Duodenal mucosa (tissue), 2 donors: ENCODE measurements around the gene FOSL2.
A peak's percentile ranks its signal among the peaks of the same experiment; 100 is the strongest.

Experiments
- H3K27ac ChIP-seq: one replicate; pipeline ENCODE4 v1.7.0; 2013; ENCODE audit warnings: low read depth, low read length
- H3K27me3 ChIP-seq, 2 donors: one replicate each; pipeline ENCODE4 v1.7.0; 2013; ENCODE audit warnings: low read length in 2 of 2, control low read depth in 1 of 2; ENCODE audit not compliant: insufficient read depth in 2 of 2, control insufficient read depth in 1 of 2
- H3K36me3 ChIP-seq, 2 donors: one replicate each; pipeline ENCODE4 v1.7.0; 2013; ENCODE audit warnings: low read length in 2 of 2, control low read depth in 1 of 2; ENCODE audit not compliant: insufficient read depth in 2 of 2, control insufficient read depth in 1 of 2
- H3K4me1 ChIP-seq, 2 donors: one replicate each; pipeline ENCODE4 v1.7.0; 2013; ENCODE audit warnings: low read length in 2 of 2, control low read depth in 1 of 2; ENCODE audit not compliant: insufficient read depth in 2 of 2, control insufficient read depth in 1 of 2
- H3K4me3 ChIP-seq, 2 donors: one replicate each; pipeline ENCODE4 v1.7.0; 2013; ENCODE audit warnings: low read length in 2 of 2, low read depth in 1 of 2
- H3K9ac ChIP-seq, 2 donors: one replicate each; pipeline ENCODE4 v1.7.0; 2013; ENCODE audit warnings: low read length in 2 of 2, low read depth in 1 of 2
- H3K9me3 ChIP-seq, 2 donors: one replicate each; pipeline ENCODE4 v1.7.0; 2013; ENCODE audit warnings: low read length in 2 of 2, control low read depth in 1 of 2; ENCODE audit not compliant: control insufficient read depth in 1 of 2

Gene FOSL2

DNA sequence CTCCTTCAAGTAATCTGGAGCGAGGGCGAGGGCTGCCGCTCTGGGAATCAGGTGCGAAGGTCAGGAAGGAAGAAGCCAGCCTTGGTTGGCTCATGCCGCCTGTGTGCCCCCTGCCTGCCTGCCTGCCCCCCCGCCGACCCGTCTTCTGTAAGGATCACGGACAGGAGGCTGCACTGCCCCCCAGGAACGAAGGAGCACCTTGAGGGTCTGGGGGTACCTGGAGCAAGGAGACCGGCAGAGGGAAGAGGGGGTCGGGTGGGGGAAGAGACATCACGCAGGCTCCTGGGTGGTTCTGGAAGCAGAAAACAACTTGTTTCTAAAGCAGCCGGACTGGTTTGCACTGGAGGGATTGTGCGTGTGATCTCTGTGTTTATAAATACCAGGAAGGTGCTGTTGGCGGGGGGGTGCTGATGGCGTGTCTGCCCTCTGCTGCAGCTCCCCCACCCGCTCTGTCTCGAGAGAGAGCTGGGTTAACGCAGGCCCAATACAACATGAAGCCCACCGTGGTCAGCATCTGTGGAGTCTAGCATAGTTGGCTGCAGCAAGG lies 1.7 kb downstream of the FOSL2 start:
- Histone ChIP-seq H3K4me3 (peak overlapping the region; percentile 85 to 87), H3K27ac (peak overlapping the region; percentile 99), H3K9ac (peak overlapping the region; percentile 81 to 100), H3K27me3 (no peaks in the 10 kb centered on the region), H3K9me3 (no peaks in the 10 kb centered on the region), H3K4me1 (peaks cover 39 to 41% of the 10 kb centered on the region in 2 donors), H3K36me3 (peaks cover 9 to 18% of the 10 kb centered on the region in 2 donors)

DNA sequence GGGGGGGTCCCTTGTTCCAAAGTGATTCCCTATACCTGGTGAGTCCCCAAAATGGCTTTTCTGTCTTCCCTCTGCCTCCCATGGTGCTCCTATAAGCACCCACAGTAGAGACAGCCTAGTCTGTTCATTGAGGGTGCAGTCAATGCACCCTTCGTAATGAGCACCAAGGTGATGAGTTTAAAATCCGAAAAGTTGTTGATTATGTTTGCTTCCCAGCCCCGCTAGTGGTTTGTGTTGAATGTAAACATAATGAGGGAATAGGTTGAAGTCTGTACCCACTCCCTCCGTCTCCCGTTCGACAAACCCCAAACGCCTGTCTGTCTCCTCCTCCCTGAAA lies 2.3 kb downstream of the FOSL2 start:
- Histone ChIP-seq H3K9ac (peak overlapping the region; percentile 81 to 100), H3K27me3 (no peaks in the 10 kb centered on the region), H3K27ac (peak overlapping the region; percentile 99), H3K9me3 (no peaks in the 10 kb centered on the region), H3K36me3 (peaks cover 9 to 21% of the 10 kb centered on the region in 2 donors), H3K4me1 (peaks cover 39 to 41% of the 10 kb centered on the region in 2 donors), H3K4me3 (peak overlapping the region; percentile 85 to 87)

DNA sequence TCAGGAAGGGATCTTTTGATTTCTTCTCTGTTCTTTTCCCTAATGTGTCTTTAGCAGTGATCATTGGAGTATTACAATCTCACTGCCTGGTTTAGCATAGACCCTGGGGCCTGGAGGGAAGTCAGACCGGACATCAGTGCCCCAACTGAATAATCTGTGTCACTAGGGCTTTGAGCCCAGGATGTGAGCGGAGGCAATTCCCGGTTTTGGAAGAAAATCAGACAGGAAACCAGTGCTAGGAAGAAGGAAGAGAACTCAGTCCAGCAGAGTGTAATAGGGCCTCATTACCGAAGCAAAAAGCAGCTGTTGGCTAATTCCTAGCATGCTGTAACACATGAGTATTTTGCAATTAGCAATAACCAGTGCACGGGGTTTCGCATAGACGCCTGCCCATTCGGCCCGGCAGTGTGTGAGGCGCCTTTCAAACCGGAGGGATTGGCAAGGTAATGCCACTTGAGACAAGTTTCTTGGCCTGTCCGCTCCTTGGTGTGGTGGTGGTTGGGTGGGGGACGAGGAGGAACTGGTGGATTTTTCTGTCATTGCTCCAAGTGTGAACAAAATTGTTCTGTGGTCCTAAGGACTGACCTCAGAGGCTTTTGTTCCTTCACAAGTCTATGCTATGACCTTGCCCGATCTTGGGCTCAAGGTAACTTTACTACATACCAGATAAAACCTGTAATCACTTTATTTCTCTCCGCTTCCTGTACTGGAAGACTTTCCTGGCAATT lies 2.8 kb downstream of the FOSL2 start:
- no peaks in the 10 kb centered on the region for H3K9me3 ChIP-seq
- peak overlapping the region; percentile 81 to 100 for H3K9ac ChIP-seq
- peaks cover 42 to 45% of the 10 kb centered on the region in 2 donors for H3K4me1 ChIP-seq
- H3K27me3 ChIP-seq, result no peaks in the 10 kb centered on the region
- peaks cover 9 to 26% of the 10 kb centered on the region in 2 donors for H3K36me3 ChIP-seq
- H3K27ac ChIP-seq, result peak overlapping the region; percentile 99
- peak overlapping the region; percentile 85 to 87 for H3K4me3 ChIP-seq

DNA sequence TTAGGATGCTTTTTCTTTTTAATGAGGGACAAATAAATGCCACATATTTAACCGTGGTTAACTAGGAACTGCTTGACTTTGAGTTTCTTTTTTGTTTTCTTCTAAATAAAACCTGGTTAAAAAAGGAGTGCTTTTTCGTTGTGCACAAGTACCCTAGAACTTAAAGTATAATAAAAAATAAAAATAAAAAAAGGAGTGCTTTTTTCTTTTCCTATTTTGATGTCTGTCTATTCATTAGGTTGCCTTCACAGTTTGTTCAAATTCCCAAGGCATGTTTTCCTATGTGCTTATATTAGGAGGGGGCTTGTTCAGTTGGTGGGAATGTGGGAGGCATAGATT lies 4.4 kb downstream of the FOSL2 start:
- no peaks in the 10 kb centered on the region for H3K27me3 ChIP-seq
- peaks cover 44 to 53% of the 10 kb centered on the region in 2 donors for H3K4me1 ChIP-seq
- H3K27ac ChIP-seq, result peak overlapping the region; percentile 99
- H3K4me3 ChIP-seq, result peak overlapping the region; percentile 85 to 87
- peak overlapping the region; percentile 81 to 100 for H3K9ac ChIP-seq
- peaks cover 9 to 41% of the 10 kb centered on the region in 2 donors for H3K36me3 ChIP-seq
- no peaks in the 10 kb centered on the region for H3K9me3 ChIP-seq

DNA sequence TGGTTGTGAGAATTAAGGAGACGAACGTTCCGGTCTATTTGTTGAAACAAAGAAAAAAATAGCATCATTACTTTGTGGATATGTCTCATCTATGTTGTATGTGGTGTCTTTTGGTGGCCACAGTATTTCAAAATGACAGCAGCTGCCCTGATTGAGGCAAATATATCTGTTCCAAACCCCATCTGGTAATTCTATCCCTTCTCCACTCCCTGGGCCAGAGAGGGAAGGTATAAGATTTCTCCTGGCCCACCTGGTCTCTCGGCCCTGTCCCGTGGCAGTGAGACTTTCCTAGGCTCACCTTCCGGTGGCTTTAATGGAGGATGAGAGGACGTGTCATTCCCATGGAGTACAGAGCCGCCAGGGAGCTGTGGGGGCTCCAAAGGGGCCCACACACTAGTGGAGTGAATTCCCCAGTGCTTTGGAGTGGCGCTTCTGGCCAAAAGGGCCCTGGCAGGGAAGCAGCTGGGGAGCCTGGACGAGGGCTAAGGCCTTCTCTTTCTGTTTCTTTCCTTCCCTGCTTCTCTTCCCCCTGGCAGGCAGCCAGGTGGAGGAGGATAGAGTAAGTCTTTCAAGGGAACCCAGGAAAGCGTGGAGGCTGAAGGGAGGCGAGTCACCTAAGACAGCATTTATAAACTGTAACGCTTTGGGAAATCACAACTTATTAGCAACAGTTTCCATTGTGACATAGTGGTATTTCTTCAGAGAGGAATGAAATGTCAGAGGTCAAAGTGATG lies 5.6 kb downstream of the FOSL2 start:
- Histone ChIP-seq H3K9ac (peak overlapping the region; percentile 43 to 100), H3K36me3 (peaks cover 9 to 51% of the 10 kb centered on the region in 2 donors), H3K9me3 (no peaks in the 10 kb centered on the region), H3K4me1 (peaks cover 44 to 55% of the 10 kb centered on the region in 2 donors), H3K27ac (no peak overlapping the region), H3K4me3 (peak overlapping the region; percentile 8 to 19), H3K27me3 (no peaks in the 10 kb centered on the region)

DNA sequence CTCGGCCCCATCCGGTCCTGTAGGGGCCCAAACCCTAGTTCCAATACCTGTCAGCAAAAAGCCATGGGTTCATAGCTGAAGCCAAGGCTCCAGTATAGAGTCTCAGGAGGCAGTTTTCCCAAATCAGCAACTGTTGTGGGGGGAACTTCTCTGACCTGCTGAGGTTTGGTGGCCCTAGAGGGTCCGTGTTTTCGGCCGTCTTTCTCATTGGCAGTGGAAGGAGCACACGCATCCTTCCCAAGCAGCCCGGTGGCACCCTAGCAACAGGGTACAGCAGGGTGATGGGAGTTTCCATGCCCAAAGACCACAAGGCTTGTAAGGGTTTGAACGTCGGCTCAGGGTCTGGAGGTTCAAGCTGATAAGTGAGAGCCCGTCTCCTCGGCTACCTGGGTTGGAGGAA lies 6.6 kb downstream of the FOSL2 start:
- no peaks in the 10 kb centered on the region for H3K27me3 ChIP-seq
- peaks cover 44 to 57% of the 10 kb centered on the region in 2 donors for H3K4me1 ChIP-seq
- H3K9me3 ChIP-seq, result no peaks in the 10 kb centered on the region
- no peak overlapping the region for H3K4me3 ChIP-seq
- peak overlapping the region in 1 of 2 donors; percentile 100 for H3K9ac ChIP-seq
- H3K27ac ChIP-seq, result no peak overlapping the region
- peaks cover 19 to 61% of the 10 kb centered on the region in 2 donors for H3K36me3 ChIP-seq

DNA sequence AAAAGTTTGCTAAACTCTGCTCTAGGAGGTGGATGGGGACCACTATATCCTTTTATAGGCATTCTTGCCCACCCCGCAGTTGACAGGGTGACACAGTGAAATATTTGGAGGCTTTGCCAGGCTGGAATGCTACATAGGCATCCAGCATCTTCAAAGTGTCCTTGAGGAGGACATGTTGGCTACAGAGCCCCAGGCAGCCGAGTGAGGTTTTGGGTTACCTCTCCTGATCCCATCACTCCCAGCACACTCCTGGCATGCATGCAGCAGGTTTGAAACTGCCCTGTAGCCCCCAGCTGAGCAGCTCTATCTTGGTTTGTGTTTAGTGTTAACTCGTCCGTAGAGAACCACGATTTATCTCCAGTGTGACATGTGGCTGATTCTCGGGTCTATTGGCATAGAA lies 7.3 kb downstream of the FOSL2 start:
- Histone ChIP-seq H3K4me1 (peaks cover 44 to 57% of the 10 kb centered on the region in 2 donors), H3K36me3 (peaks cover 26 to 68% of the 10 kb centered on the region in 2 donors), H3K4me3 (peak overlapping the region in 1 of 2 donors; percentile 26)

DNA sequence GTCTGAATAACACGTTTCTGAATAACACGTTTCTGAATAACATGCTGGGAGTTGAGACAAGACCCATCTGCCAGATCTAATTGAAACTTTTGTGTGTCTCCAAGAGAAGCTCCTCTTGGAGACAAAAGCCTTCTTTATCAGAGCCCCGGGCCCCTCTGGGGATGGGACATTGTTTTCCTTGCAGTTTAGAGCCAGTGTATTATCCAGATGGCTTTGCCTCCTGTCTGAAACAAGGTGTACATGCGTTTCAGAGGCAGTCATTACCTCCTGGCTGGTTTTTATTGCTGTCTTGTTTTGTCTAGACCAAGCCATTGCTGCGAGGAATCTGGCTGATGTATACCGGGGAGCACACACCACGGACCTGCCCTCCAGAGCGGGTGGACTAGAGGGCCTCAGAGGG lies 7.8 kb downstream of the FOSL2 start:
- H3K27ac ChIP-seq, result no peak overlapping the region
- no peak overlapping the region for H3K4me3 ChIP-seq
- no peaks in the 10 kb centered on the region for H3K9me3 ChIP-seq
- peaks cover 31 to 73% of the 10 kb centered on the region in 2 donors for H3K36me3 ChIP-seq
- no peaks in the 10 kb centered on the region for H3K27me3 ChIP-seq
- H3K4me1 ChIP-seq, result peaks cover 44 to 57% of the 10 kb centered on the region in 2 donors
- no peak overlapping the region for H3K9ac ChIP-seq

More for the DNA sequence above, 7.3 kb downstream of the FOSL2 start:
- H3K9ac ChIP-seq, result peak overlapping the region in 1 of 2 donors; percentile 100
- H3K9me3 ChIP-seq, result no peaks in the 10 kb centered on the region
- no peak overlapping the region for H3K27ac ChIP-seq
- H3K27me3 ChIP-seq, result no peaks in the 10 kb centered on the region

DNA sequence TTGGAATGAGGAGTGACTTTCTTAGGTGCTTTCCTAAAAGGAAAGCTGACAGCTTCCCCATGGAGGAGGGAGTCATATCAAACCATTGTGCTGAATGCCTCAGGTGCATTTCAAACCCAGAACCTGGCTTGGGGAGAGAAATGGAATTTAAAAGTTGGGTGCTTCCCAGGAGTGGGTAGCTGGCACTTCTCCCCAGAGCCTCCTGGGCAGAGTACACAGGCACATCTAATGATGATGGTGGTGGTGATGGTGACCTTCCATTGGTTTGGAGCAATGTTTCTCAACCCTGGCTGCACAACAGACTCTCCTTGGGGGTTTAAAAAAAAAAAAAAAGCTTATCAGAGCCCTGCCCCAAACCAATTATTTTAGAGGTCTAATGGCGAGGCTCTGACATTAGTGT lies 8.3 kb downstream of the FOSL2 start:
- no peaks in the 10 kb centered on the region for H3K9me3 ChIP-seq
- H3K4me1 ChIP-seq, result peaks cover 44 to 56% of the 10 kb centered on the region in 2 donors
- H3K4me3 ChIP-seq, result no peak overlapping the region
- H3K27me3 ChIP-seq, result no peaks in the 10 kb centered on the region
- peaks cover 33 to 78% of the 10 kb centered on the region in 2 donors for H3K36me3 ChIP-seq
- no peak overlapping the region for H3K27ac ChIP-seq
- no peak overlapping the region for H3K9ac ChIP-seq

DNA sequence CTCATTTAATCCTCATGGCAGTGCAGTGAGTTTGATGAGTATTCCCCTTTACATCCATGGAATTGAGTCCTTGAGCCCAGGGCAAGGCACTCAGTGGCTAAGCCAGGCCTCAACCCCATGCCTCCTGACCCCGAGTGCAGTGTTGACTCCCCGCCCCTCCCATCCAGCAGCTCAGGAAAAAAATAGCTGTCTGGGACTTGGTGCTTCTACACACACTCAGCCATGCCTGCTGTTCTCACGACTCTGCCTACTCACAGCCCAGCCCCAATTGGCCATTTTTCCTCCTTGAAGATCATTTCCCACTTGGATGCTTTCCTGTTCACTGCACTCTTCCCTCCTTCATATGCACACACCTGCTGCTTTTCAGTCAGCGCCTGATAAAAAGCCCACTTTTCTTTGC lies 8.8 kb downstream of the FOSL2 start:
- H3K36me3 ChIP-seq, result peaks cover 36 to 83% of the 10 kb centered on the region in 2 donors
- H3K4me1 ChIP-seq, result peaks cover 47 to 53% of the 10 kb centered on the region in 2 donors
- H3K4me3 ChIP-seq, result no peak overlapping the region
- H3K9ac ChIP-seq, result no peak overlapping the region
- H3K27me3 ChIP-seq, result no peaks in the 10 kb centered on the region
- no peak overlapping the region for H3K27ac ChIP-seq
- H3K9me3 ChIP-seq, result no peaks in the 10 kb centered on the region
